ENCODE measurements around the gene ADGRV1.

DNA sequence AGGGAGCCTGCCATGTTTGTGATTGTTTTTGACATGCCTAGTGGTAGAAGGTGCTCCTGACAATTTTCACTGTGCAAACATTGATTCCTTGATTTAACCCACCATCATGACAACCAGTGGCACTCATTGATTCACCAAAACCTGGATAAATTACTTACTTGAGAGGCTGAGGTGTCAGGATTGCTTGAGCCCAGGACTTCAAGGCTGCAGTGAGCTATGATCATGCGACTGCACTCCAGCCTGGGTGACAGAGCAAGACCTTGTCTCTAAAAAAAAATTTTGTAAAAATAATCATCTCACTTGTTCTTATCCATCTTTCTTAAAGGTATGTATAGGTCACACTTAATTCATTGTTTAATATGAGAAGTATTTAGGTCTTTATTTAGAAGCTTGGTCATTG lies 423.2 kb downstream of the ADGRV1 start:
- TF ChIP-seq MAX (IDR thresholded peaks at IDR 0.05; ENCODE audit: low read depth, low read length): no peak
- TF ChIP-seq, protein P1, sequence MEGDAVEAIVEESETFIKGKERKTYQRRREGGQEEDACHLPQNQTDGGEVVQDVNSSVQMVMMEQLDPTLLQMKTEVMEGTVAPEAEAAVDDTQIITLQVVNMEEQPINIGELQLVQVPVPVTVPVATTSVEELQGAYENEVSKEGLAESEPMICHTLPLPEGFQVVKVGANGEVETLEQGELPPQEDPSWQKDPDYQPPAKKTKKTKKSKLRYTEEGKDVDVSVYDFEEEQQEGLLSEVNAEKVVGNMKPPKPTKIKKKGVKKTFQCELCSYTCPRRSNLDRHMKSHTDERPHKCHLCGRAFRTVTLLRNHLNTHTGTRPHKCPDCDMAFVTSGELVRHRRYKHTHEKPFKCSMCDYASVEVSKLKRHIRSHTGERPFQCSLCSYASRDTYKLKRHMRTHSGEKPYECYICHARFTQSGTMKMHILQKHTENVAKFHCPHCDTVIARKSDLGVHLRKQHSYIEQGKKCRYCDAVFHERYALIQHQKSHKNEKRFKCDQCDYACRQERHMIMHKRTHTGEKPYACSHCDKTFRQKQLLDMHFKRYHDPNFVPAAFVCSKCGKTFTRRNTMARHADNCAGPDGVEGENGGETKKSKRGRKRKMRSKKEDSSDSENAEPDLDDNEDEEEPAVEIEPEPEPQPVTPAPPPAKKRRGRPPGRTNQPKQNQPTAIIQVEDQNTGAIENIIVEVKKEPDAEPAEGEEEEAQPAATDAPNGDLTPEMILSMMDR (IDR thresholded peaks at IDR 0.05; ENCODE audit: low read depth, low read length): no peak

All from NB4 (cell line).